Peyer's patch (tissue), 4 donors: ENCODE measurements around the gene PTAR1. TPM values are rescaled to one million over a fixed set of nuclear protein-coding genes. Genes with fewer than 3 reads are reported as not detected.

ENCODE experiments used
- DNase-seq, 3 donors: peaks; one replicate each; pipeline ENCODE4 v3.0.0-alpha.2; 2017 to 2019
- H3K27ac ChIP-seq, 4 donors: fragments of 200-600 bp; sonication (generic); one replicate each; pipeline ENCODE4 v1.5.1; 2016 to 2019
- H3K27me3 ChIP-seq, 2 donors: fragments of 200-600 bp; sonication (generic); one replicate each; pipeline ENCODE4 v1.5.1; 2019
- H3K36me3 ChIP-seq, 3 donors: fragments of 200-600 bp; sonication (generic); one replicate each; pipeline ENCODE4 v1.5.1; 2016 to 2019
- H3K4me1 ChIP-seq, 4 donors: fragments of 200-600 bp; sonication (generic); one replicate each; pipeline ENCODE4 v1.5.1; 2016 to 2019
- H3K4me3 ChIP-seq, 4 donors: fragments of 200-600 bp; sonication (generic); 1 replicate in 3 of 4; 2 replicates in 1 of 4; pipeline ENCODE4 v1.5.1; 2016 to 2019; ENCODE audit warnings: mild to moderate bottlenecking in 1 of 4
- H3K9me3 ChIP-seq, 4 donors: fragments of 200-600 bp; sonication (generic); one replicate each; pipeline ENCODE4 v1.5.1; 2016 to 2019; ENCODE audit warnings: mild to moderate bottlenecking in 1 of 4
- CTCF ChIP-seq, 6 experiments: fragments of 450-650 bp in 4 of 6; fragments of 200-600 bp in 2 of 6; sonication (generic) in 1 of 6; IDR thresholded peaks; one replicate each; pipeline ENCODE4 v1.5.1; 2017 to 2019; ENCODE audit warnings: antibody characterized with exemption in 6 of 6, mild to moderate bottlenecking in 3 of 6, moderate library complexity in 1 of 6
- POLR2A ChIP-seq, 2 donors: fragments of 450-650 bp; IDR thresholded peaks; one replicate each; pipeline ENCODE4 v1.5.1; 2017; ENCODE audit warnings: antibody characterized with exemption in 2 of 2, mild to moderate bottlenecking in 2 of 2, moderate library complexity in 2 of 2
- total RNA-seq, 4 donors: library from RNA; depleted of rRNA; stranded (reverse); fragments of >200 nt; gene quantifications; one replicate each; pipeline ENCODE4 v1.1.0, GENCODE V29; 2016

Gene PTAR1
- total RNA-seq, 4 donors from 2014 or later, result 43.8 to 115 (median 65.2) TPM

GRCh38 chr9:69671879-69672595, 87.8 kb downstream of the PTAR1 start, which contains the start of gene APBA1:
APBA1 (minus strand) TSS chr9:69672371.
- Histone ChIP-seq H3K36me3 (no peaks in the 10 kb centered on the region), H3K4me3 (peak within 1 kb of the TSS; percentile 50 to 88 (median 60)), H3K27me3 (no peaks in the 10 kb centered on the region), H3K4me1 (peaks cover 0 to 5% (median 0%) of the 10 kb centered on the region in 4 donors), H3K27ac (peak within 1 kb of the TSS; percentile 42 to 74 (median 68)), H3K9me3 (no peaks in the 10 kb centered on the region)
- peak in 2 of 3 donors; percentile 69 to 71 for DNase-seq
- TF ChIP-seq CTCF (IDR thresholded peaks at IDR 0.05) (peak in 1 of 6 experiments; percentile 17), POLR2A (IDR thresholded peaks at IDR 0.05) (no peak)

- no peaks in the 10 kb centered on the region for H3K9me3 ChIP-seq
- H3K36me3 ChIP-seq, result no peaks in the 10 kb centered on the region
- H3K27me3 ChIP-seq, result no peaks in the 10 kb centered on the region
- H3K4me3 ChIP-seq, result peak overlapping the region; percentile 50 to 88 (median 60)
- TF ChIP-seq POLR2A (IDR thresholded peaks at IDR 0.05), result no peak
- TF ChIP-seq CTCF (IDR thresholded peaks at IDR 0.05), result no peak
- H3K4me1 ChIP-seq, result peaks cover 0 to 5% (median 0%) of the 10 kb centered on the region in 4 donors
- H3K27ac ChIP-seq, result peak overlapping the region; percentile 29 to 74 (median 53)
- DNase-seq, result no peak
Observed at GRCh38 chr9:69671311-69671878, 88.4 kb downstream of the PTAR1 start.

- Histone ChIP-seq H3K4me3 (no peak overlapping the region), H3K27me3 (no peaks in the 10 kb centered on the region), H3K4me1 (no peaks in the 10 kb centered on the region), H3K9me3 (no peaks in the 10 kb centered on the region), H3K36me3 (no peaks in the 10 kb centered on the region), H3K27ac (no peak overlapping the region)
- no peak for DNase-seq
- TF ChIP-seq POLR2A (IDR thresholded peaks at IDR 0.05) (no peak), CTCF (IDR thresholded peaks at IDR 0.05) (no peak)
Observed at GRCh38 chr9:69667306-69667705, 92.5 kb downstream of the PTAR1 start.

- H3K4me3 ChIP-seq, result no peak overlapping the region
- H3K36me3 ChIP-seq, result no peaks in the 10 kb centered on the region
- no peak overlapping the region for H3K27ac ChIP-seq
- H3K27me3 ChIP-seq, result no peaks in the 10 kb centered on the region
- H3K9me3 ChIP-seq, result no peaks in the 10 kb centered on the region
- H3K4me1 ChIP-seq, result no peaks in the 10 kb centered on the region
- TF ChIP-seq POLR2A (IDR thresholded peaks at IDR 0.05) (no peak), CTCF (IDR thresholded peaks at IDR 0.05) (no peak)
- DNase-seq, result no peak
Observed at GRCh38 chr9:69660304-69660703, 99.5 kb downstream of the PTAR1 start.

Other genes with a start within 250 kb of the PTAR1 start
- 10 to 100 TPM in 1 of 4 donors, 1 to 10 TPM in 2, under 1 TPM in 1; 0.88 to 14.9 (median 3.9) TPM for gene APBA1, start 87.6 kb downstream of the PTAR1 start, total RNA-seq
- not detected for gene CFAP95, start 60.8 kb upstream of the PTAR1 start, total RNA-seq